Measurements from ENCODE around the gene SYT8.
"Not testable (repeated sequence)": the region's sequence is repeated elsewhere in the genome, so short reads cannot be mapped to it uniquely, and the experiment has no call there.

SYT8 gene, protein sequence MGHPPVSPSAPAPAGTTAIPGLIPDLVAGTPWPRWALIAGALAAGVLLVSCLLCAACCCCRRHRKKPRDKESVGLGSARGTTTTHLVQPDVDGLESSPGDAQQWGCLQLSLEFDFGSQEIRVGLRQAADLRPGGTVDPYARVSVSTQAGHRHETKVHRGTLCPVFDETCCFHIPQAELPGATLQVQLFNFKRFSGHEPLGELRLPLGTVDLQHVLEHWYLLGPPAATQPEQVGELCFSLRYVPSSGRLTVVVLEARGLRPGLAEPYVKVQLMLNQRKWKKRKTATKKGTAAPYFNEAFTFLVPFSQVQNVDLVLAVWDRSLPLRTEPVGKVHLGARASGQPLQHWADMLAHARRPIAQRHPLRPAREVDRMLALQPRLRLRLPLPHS

DNA sequence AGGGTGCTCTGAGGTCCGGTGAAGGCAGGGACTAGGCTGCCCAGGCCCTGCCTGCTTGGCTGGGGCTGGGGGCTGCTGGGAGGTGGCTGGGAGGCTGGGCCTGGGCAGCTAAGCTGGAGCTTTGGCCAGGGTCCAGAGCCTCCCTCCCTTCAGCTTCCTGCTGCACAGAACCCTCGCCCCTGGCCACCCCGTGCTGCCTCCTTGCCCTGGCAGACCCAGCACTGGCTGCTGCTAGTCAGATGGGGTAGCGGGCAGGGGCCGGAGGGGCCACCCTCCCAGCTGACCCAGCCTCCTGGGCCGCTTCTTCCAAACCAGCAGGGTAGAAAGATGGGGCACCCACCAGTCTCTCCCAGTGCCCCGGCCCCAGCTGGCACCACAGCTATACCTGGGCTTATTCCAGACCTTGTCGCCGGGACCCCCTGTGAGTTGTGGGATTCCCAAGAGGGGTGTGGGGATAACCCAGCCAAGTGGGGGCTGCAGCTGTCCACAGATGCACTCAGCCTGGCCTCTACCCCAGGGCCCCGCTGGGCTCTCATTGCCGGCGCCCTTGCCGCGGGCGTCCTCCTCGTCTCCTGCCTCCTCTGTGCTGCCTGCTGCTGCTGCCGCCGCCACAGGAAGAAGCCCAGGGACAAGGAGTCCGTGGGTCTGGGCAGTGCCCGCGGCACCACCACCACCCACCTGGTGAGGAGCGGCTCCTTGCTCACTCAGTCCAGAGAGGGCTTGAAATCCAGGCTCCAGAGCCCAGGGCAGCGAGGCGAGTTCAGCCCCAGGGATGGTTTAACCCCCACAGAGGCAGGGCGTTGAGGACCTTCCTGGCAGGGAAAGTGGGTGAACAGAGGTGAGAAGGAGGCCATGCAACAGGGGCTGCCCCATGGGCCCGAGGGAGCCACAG lies at the start of gene SYT8:
Gene SYT8 (plus strand): TSS at position 212 of the 892 bp plus-strand sequence. CDS start 116 bp downstream, at position 328.
- no peak for DNase-seq

DNA sequence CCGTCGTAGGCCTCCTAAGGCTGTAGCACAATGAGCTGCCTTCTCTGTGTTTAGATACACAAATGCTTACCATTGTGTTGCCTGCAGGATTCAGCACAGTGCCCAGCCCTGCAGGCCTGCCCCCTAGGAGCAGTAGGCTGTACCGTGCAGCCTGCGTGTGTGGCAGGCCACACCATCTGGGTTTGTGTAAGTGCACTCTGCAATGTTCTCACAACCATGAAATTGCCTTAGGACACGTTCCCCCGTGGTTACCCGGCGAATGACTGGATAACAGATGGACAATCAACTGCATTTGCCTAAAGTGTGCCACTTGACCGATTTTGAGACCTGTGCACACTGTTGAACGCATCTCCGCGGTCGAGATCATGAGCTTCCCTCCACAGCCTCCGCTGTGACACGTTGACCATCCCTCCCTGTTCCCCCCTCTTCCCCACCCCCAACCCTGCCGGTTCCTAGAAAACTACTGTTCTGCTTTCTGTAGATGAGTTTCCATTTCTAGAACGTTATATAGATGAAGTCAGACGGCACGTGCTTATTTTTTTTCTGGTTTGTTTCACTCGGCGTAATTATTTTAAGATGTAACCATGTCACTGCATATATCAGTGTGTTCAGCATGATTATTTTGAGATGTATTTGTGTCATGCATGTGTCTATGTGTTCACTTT lies 48.9 kb upstream of the SYT8 start:
- no peak for DNase-seq

DNA sequence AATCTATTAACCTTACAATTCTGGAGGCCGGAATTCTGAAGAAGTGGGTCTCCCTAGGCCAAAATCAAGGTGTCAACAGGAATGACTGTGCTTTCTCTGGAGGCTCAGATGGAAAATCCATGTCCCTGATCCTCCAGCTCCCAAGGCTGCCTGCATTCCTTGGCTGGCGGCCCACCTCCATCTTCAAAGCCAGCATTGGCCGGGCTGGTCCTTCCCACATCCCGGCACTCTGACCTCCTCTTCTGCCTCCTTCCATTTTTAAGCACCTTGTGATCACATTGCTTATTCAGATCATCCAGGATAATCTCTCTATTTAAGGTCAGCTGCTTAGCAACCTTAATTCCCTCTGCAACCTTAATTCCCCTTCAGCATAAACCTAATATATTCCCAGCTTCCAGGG lies 48.3 kb upstream of the SYT8 start:
- no peak for DNase-seq

DNA sequence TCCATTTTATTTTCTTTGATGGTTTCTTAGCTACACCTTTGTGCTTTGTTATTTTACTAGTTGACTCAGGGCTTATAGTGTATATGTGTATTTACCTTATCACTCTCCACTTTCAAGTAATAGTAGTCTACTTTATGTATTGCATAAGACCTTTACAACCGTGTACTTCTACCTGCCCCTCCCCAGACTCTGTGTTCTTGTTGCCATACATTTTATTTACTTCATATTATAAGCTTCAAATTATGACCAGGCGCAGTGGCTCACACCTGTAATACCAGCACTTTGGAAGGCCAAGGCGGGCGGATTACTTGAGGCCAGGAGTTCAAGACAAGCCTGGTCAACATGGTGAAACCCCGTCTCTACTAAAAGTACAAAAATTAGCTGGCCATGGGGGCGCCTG lies 42.9 kb upstream of the SYT8 start:
- no peak for DNase-seq

DNA sequence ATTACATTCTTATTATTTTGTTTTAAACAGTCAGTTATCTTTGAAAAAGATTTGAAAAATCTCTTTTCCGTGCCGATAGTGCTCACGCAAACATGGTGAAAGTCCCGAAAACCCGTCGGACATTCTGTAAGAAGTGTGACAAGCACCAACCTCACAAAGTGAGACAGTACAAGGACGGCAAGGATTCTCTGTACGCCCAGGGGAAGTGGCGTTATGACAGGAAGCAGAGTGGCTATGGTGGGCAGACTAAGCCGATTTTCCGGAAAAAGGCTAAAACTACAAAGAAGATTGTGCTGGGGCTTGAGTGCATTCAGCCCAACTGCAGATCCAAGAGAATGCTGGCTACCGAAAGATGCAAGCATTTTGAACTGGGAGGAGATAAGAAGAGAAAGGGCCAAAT lies 42.3 kb upstream of the SYT8 start:
- DNase-seq, result no peak

DNA sequence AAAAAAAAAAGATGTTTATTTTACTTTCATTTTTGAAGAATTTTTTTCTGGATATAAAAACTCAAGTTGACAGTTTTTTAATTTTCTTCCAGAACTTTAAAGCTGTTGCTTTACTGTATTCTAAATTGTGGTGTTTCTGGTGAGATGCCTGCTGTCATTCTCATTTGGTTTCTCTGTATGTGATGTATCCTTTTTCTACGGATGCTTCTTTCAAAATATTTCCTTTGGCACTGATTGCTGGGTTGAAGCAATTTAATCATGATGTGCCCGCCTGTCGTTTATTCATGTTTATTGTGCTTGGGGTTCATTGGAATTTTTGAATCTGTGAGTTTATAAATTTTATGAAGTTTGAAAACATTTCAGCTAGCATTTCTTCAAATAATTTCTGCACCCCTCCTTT lies 41.7 kb upstream of the SYT8 start:
- no peak for DNase-seq

DNA sequence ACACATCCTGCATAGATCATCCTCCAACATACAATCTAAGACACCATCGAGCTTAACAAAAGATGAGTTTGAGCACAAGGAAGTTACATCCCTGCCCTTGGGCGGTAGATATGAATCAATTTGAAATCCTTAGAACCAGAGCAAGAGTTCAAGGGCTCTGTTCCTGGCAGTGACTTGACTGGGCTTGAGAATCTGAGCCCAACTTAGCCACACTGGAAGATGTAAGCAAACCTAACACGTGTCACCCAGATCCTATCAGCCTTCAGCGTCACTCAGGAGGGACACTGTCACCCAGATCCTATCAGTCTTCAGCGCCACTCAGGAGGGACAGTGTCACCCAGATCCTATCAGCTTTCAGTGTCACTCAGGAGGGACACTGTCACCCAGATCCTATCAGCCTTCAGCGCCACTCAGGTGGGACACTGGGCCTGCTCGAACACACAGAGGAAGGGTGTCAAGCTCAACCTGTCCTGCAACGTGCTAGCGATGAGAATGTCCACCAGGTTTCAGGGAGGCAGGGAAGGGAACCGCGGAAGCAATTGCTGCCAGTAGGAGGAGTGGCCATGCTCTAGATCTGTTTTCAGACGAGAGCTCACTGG lies 38.3 kb upstream of the SYT8 start:
- no peak for DNase-seq

DNA sequence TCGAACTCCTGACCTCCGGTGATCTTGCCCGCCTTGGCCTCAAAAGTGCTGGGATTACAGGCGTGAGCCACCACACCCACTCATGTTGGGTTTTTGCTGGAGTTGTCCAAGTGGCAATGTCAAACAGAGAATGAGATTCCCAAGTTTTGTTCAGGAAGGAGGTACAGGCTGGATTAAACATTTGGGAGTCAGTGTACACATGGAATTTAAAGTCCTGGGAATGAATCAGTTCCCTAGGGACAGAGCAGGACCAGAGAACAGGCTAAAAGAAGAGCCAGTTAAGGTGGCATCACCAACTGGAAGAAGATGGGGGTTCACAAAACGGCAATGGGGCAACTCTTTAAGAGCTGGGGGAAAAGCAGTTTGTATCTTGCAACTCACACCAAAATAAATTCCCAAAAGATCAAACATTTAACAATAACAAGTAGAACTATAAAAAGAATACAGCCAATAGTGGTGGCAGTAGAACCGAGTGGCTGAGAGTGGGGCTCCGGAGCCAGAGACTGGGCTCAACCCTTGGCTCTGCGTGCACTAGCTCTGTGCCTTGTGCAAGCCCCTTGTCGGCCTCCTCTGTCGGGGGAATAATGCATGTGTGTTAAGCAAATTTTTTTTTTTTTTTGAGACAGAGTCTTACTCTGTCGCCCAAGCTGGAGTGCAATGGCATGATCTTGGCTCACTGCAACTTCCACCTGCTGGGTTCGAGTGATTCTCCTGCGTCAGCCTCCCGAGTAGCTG lies 37.2 kb upstream of the SYT8 start:
- no peak for DNase-seq

DNA sequence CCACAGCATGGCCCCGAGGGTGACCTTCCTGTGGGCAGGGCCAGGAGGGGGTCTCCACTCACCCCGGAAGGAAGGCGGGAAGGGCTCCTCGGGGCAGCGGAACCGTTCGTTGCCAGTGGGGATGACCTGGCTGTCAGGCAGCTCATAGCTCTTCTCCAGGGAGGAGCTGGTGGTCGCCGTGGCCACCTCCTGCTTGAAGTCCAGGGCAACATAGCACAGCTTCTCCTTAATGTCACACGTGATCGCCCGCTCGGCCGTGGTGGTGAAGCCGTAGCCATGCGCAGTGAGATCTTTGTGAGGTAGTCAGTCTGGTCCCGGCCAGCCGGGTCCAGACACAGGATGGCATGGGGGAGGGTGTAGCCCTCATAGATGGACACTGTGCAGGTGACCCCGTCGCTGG lies 31.5 kb upstream of the SYT8 start:
- no peak for DNase-seq

DNA sequence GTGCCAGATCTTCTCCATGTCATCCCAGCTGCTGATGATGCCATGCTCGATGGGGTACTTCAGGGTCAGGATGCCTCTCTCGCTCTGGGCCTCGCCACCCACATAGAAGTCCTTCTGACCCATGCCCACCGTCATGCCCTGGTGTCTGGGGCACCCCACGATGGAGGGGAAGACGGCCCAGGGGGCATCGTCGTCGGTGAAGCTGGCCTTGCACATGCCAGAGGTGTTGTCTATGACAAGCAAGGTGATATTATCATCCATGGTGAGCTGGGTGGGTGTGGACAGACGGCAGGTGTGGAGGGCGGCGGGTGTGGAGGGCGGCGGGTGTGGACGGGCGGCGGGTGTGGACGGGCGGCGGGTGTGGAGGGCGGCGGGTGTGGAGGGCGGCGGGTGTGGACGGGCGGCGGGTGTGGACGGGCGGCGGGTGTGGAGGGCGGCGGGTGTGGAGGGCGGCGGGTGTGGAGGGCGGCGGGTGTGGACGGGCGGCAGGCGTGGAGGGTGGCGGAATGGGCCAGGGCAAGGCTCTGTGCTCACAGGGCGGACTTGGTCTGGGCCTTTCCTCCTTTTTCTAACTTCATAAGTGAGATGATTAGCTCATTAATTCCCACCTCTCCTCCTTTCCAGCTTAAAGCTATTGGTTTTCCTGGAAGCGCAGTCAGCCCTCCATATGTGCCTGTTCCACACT lies 30.8 kb upstream of the SYT8 start:
- DNase-seq, result not testable (repeated sequence)

DNA sequence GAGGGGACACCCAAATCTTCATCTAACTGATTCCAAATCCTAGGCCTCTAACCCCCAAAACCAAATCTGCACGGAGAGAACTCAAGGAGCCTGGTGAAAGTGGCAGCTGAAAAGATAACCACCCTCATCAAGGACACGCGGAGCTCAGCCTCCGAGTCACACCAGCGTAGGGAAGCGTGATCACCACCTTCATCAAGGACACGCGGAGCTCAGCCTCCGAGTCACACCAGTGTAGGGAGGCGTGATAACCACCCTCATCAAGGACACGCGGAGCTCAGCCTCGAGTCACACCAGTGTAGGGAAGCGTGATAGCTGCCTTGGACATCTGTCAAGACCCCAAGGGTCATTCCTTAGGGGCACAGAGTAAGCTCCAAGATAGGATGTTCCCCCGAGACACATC lies 29.3 kb upstream of the SYT8 start:
- DNase-seq, result no peak

DNA sequence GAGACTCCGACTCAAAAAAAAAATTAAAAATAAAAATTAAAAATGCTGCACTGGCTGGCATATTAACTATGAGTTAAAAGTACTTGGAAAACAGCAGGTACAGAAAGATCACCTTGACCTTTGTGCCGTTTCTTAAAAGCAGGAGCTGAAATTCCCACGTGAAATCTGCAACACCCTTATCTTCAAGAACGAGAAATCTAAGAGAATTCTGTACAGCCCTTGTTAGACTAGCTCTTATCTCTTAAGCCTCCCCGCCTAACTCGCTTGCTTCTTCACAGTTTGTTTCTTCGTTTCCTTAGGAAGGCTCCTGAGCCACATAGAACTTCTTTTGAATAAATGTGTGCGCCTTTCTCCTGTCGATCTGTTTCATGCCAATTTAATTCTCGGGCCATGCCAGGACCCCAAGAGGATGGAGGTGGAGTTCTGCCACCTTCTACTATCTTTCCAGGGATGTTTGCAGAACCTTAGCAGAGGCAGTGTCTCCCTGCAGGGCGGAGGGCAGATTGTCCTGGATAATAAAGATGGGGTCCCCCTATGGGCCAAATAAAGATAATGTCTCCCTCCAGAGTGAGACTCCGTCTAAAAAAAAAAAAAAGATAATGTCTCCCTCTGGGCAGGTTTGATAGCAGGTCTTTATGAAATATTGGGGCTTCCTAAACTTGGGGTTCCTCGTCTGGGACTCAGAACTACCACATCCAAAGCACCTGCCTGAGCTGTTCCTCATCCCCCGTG lies 27.4 kb upstream of the SYT8 start:
- DNase-seq, result no peak

DNA sequence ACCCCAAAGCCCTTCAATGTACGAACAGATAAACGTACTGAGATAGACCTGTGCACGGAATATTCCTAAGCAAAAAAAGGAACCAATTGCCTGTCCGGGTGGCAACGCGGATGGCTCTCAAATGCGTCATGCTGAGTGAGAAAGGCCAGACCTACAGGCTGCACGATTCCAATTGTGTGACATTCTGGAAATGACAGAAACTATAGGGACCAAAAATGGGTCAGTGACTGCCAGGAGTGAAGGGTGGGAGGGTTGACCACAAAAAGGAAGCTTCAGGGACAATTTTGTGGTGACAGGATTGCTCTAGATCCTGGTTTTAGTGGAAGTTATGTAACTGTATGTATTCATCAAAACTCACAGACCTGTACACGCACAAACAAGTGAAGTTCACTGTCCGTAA lies 24.0 kb upstream of the SYT8 start:
- DNase-seq, result no peak

DNA sequence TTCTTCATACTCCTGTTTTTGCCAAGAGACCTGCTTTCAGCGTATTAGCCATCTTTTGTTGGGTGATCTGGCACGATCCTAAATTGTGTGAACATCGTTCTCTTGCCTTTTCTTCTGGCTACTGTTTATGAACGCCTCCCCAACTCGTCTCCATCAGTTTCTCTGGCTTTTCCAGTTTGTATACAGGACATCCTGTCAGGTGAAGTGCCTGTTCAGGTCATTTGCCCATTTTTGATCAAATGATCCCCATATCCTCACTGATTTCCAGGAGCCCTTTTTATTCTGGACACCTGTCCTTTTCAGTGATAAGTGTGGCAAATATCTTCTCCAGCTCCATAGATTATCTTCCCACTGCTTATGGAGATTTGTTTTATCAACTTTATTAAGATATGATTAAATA lies 22.5 kb upstream of the SYT8 start:
- DNase-seq, result no peak

DNA sequence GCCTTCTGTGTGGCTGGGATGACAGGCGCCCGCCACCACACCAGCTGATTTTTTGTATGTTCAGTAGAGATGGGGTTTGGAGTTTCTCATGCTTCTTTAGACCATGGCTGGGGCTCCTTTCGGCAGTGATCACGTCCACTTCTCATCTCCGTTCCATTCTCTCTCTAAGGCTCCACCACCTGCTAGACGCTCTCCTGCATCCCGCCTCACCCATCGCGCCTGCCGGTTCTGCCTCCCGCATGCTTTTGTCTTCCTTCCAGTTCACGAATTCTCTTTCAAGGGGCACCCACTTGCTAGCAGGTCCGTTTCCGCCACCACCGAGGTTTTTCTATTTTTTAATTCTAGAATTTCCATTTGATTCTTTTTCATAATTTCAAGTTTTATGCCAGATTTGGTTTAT lies 22.0 kb upstream of the SYT8 start:
- DNase-seq, result no peak

DNA sequence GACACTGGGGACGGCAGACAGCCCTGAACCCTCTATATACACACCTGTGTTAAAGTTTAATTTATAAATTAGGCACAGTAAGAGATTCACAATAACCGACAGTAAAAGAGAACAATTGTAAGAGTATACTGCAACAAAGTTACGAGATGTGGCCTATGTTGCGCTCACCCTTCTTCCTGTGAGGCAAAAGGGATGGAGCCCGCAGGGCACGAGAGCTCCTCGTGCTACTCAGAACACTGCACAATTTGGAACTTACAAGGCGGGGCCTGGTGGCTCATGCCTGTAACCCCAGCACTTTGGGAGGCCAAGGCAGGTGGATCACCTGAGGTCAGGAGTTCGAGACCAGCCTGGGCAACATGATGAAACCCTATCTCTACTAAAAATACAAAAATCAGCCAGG lies 21.4 kb upstream of the SYT8 start:
- DNase-seq, result not testable (repeated sequence)

DNA sequence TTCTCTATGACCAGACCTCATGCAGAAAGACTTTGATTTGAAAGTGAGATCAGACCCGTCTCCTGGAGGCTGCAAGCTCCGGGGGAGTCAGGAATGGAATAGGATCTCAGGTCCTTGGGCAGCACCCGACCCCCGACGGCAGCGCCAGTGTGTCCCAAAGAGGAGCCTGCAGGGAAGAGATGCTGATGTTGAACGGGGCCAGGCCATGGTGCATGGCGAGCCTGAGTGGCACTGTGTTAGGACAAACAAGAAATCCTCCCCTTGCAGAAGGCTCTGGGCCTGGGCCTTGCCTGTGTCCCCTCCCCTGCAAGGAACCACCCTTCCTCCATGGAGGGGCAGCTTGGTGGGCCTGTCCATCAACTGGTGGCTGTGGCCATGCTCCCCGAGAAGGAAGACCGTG lies 20.1 kb upstream of the SYT8 start:
- no peak for DNase-seq

DNA sequence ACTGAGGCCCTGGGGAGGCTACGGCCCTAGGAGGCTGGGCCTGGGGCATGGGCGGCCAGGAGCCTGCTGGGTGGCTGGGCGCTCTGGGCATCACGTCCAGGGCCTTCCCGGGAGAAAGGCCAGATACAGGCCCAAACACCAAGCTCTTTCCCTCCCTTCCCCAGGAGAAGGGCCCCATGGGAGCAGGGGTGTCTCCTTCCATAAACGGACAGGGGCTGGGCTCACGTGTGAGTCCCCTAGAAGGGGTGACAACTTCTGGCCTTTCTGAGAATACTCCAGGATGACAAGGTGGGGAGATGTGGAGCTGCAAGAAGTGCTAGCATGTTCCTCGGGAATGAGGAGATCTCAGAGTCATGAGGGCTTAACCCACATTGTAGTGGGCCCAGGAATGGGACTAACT lies 19.5 kb upstream of the SYT8 start:
- no peak for DNase-seq

DNA sequence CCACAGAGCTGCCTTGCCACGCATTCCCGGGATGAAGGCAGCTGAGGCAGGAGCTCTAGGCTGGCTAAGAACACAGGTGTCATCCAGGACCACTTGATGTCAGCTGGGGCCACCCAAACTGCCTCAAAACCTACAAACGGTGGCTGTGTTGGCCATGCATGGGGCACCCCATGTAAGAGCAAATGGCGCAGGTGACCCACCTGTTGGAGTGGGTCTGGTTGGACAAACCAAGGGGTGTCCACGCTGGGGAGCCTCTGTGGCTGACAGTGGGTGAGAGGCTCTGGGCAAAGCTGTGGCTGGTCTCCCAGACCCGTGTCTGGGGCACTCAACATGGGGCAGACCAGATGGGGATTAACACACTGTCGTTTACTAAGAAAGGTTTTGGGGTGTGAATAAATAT lies 19.0 kb upstream of the SYT8 start:
- DNase-seq, result no peak

DNA sequence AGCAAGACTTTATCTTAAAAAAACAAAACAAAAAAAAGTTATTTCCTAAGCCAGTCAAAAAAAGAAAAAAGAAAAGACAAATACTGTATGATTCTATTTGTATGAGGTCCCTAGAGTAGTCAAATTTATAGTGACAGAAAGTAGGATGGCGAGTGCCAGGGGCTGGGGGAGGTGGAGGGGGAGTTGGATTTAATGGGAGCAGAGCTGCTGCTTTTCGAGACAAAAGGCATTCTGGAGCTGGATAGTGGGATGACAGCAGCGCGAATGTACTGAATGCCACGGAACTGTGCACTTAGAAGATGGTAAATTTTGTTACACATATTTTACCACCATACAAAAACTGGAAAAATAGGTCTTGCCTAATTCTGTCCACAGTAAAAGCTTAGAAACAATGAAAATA lies 17.8 kb upstream of the SYT8 start:
- DNase-seq, result no peak

DNA sequence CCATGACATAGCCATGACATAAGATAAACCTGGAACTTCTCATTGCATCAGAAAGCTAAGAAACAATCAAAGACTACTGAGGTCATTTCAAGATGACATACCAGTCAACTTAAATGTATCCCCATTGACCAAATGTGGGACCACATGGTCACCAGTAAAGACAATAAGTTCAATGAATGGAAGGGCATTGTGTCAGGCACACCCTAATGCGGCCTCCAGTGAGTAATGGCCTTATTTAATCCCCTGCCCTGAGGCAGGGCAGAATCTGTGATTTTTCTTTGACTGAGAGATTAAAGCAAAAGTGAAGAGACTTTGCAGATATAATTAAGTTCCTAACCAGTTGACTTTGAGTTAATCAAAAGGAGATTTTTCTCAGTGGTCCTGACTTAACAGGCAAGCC lies 17.3 kb upstream of the SYT8 start:
- no peak for DNase-seq
